ENCODE data around the gene DDX51.

DNA sequence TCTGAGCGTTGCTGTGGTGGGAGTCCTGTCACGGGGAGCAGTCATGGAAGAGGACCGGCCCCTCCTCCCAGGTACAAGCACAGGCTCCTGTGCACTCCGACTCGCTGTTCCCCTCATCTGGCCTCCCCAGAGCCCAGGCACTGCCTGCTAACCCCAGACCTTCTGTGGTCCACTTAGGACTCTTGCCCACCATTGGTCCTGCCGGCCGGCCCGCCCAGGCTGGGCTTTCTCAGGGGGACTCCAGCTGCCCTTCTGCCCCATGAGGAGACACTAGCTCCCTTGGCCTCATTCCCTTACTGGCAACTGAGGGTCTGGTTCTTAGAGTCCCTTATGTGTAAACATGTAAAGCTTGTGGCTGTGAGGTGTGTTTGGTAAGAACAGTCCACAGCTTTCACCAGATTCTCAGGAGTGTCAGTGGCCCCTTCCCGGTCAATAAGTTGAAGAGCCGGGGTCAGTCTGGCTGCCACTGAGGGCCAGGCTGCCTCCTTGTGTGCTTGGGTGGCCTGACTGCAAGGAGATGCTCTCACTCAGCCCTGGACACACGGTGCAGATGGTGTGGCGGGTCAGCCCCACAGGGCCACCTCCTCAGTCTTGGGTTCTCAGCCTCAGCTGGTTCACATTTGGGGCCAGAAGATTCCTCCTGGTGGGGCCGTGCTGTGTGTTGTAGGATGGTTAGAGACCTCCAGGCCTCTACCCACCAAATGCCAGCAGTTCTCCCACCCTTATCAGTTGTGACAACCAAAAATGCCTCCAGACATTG lies 43.6 kb downstream of the DDX51 start:
- TF ChIP-seq CTCF (IDR thresholded peaks at IDR 0.05) (no peak), POLR2AphosphoS5 (IDR thresholded peaks at IDR 0.05) (no peak), POLR2A (IDR thresholded peaks at IDR 0.05; ENCODE audit: low read depth) (no peak)

All from esophagus muscularis mucosa (tissue), 3 donors.